NCI-H1417 treated with DMSO at 0.1 percent for 48 hours (cell line): ENCODE measurements around the gene OR6C76.

Source experiments
- DNase-seq: peaks from one replicate; lab custom pipeline; 2025; lab: John Stamatoyannopoulos, UW

Gene OR6C76

GRCh38 chr12:55469291-55469690, 43.2 kb downstream of the OR6C76 start:
- no peak for DNase-seq

GRCh38 chr12:55470088-55470829, 44.2 kb downstream of the OR6C76 start, which contains the start of gene OR6C70:
OR6C70 (minus strand) TSS chr12:55470138; CDS start chr12:55470138, 0 bp downstream.
- no peak for DNase-seq

- no peak for DNase-seq
Observed at GRCh38 chr12:55472264-55472663, 46.2 kb downstream of the OR6C76 start.
